ENCODE measurements around the gene WDR27.

- TF ChIP-seq CTCF (IDR thresholded peaks at IDR 0.05) (no peak), POLR2A (IDR thresholded peaks at IDR 0.05) (no peak)
Observed at GRCh38 chr6:169479783-169480495, 221.9 kb downstream of the WDR27 start.

Measured in esophagus squamous epithelium (tissue), 4 donors.